A673 (cell line): ENCODE data around the gene EFCAB9. TPM values are rescaled to one million over a fixed set of nuclear protein-coding genes. Genes with fewer than 3 reads are reported as not detected.
A peak's percentile ranks its signal among the peaks of the same experiment; 100 is the strongest.
"Not testable (repeated sequence)": the region's sequence is repeated elsewhere in the genome, so short reads cannot be mapped to it uniquely, and the experiment has no call there.

Source experiments
- BruUV-seq: library from RNA; stranded (reverse); fragments of 400-500 nt; replicated peaks from 2 replicates; lab custom pipeline; 2021; lab: Mats Ljungman, UMichigan
- CTCF ChIA-PET: fragments of 300-600 bp; sonication (Branson Sonifier 250); formaldehyde crosslinking; loops from one replicate; lab custom pipeline; 2022; ENCODE audit warnings: antibody characterized with exemption; lab: Charles Lee
- POLR2A ChIA-PET: fragments of 300-600 bp; sonication (Branson Sonifier 250); formaldehyde crosslinking; loops from one replicate; lab custom pipeline; 2022; ENCODE audit warnings: antibody characterized with exemption; ENCODE audit not compliant: low non-redundant PET; lab: Charles Lee
- DNase-seq: peaks from one replicate; pipeline ENCODE4 v3.0.0-alpha.2; 2015; ENCODE audit warnings: low spot score
- H3K27ac ChIP-seq: fragments of 200-600 bp; sonication (generic); 2 replicates; pipeline ENCODE4 v1.5.1; 2016; ENCODE audit warnings: mixed run types, low read depth, mild to moderate bottlenecking, mixed read lengths, antibody characterized with exemption, low read length; ENCODE audit not compliant: poor library complexity, severe bottlenecking
- H3K27me3 ChIP-seq: fragments of 200-600 bp; sonication (generic); replicated peaks from 2 replicates; pipeline ENCODE4 v1.6.1; 2017; ENCODE audit warnings: mixed run types, low read depth, mild to moderate bottlenecking, mixed read lengths, antibody characterized with exemption, low read length; ENCODE audit not compliant: insufficient read depth, poor library complexity
- H3K36me3 ChIP-seq: fragments of 200-600 bp; sonication (generic); 2 replicates; pipeline ENCODE4 v1.6.1; 2016; ENCODE audit warnings: mixed run types, mild to moderate bottlenecking, mixed read lengths, antibody characterized with exemption, low read length; ENCODE audit not compliant: insufficient read depth, poor library complexity, severe bottlenecking
- H3K4me1 ChIP-seq: fragments of 200-600 bp; sonication (generic); 2 replicates; pipeline ENCODE4 v1.6.1; 2017; ENCODE audit warnings: mixed run types, mild to moderate bottlenecking, mixed read lengths, antibody characterized with exemption, low read length; ENCODE audit not compliant: insufficient read depth, poor library complexity, severe bottlenecking
- H3K4me3 ChIP-seq: fragments of 200-600 bp; sonication (generic); 2 replicates; pipeline ENCODE4 v1.5.1; 2016; ENCODE audit warnings: low read depth, mixed run types, mild to moderate bottlenecking, mixed read lengths, low read length; ENCODE audit not compliant: poor library complexity, severe bottlenecking
- H3K9me3 ChIP-seq: fragments of 200-600 bp; sonication (generic); 2 replicates; pipeline ENCODE4 v1.6.1; 2016; ENCODE audit warnings: mixed run types, low read depth, mild to moderate bottlenecking, mixed read lengths, antibody characterized with exemption, low read length; ENCODE audit not compliant: poor library complexity, severe bottlenecking
- EZH2 ChIP-seq: fragments of 200-600 bp; sonication (generic); IDR thresholded peaks from 2 replicates; pipeline ENCODE4 v1.6.1; 2017; ENCODE audit warnings: borderline replicate concordance, low read depth, mild to moderate bottlenecking, mixed read lengths, antibody characterized with exemption, low read length; ENCODE audit not compliant: poor library complexity, severe bottlenecking
- intact Hi-C: fragments of 100-400 bp; cut with micrococcal nuclease; formaldehyde crosslinking; loops from one replicate; pipeline ENCODE4 v1.10.0; 2022; ENCODE audit not compliant: unreplicated experiment
- total RNA-seq: library from RNA; stranded (reverse); gene quantifications from 2 replicates; pipeline ENCODE4 v1.2.3, GENCODE V29; 2021
- TF ChIP-seq, protein P1 (sequence below): fragments of 300-800, 200-600 bp; sonication (generic); conservative IDR thresholded peaks from 2 replicates; pipeline ENCODE4 v1.5.1; 2017; ENCODE audit warnings: low read depth, mild to moderate bottlenecking, antibody characterized with exemption, low read length, moderate library complexity, mixed read lengths

EFCAB9 gene
- total RNA-seq, 1 experiment from 2014 or later: not detected

GRCh38 chr5:172188893-172189692 lies 4.9 kb upstream of the EFCAB9 start:
- CTCF ChIA-PET: no interaction called here
- H3K4me3 ChIP-seq: peak overlapping the region; percentile 79

GRCh38 chr5:172189693-172190296 lies 4.2 kb upstream of the EFCAB9 start:
- Histone ChIP-seq H3K9me3 (no peaks in the 10 kb centered on the region), H3K4me3 (no peak overlapping the region), H3K27me3 (no peaks in the 10 kb centered on the region), H3K4me1 (no peaks in the 10 kb centered on the region), H3K36me3 (no peaks in the 10 kb centered on the region), H3K27ac (no peak overlapping the region)
- CTCF ChIA-PET: no interaction called here
- TF ChIP-seq, protein P1, sequence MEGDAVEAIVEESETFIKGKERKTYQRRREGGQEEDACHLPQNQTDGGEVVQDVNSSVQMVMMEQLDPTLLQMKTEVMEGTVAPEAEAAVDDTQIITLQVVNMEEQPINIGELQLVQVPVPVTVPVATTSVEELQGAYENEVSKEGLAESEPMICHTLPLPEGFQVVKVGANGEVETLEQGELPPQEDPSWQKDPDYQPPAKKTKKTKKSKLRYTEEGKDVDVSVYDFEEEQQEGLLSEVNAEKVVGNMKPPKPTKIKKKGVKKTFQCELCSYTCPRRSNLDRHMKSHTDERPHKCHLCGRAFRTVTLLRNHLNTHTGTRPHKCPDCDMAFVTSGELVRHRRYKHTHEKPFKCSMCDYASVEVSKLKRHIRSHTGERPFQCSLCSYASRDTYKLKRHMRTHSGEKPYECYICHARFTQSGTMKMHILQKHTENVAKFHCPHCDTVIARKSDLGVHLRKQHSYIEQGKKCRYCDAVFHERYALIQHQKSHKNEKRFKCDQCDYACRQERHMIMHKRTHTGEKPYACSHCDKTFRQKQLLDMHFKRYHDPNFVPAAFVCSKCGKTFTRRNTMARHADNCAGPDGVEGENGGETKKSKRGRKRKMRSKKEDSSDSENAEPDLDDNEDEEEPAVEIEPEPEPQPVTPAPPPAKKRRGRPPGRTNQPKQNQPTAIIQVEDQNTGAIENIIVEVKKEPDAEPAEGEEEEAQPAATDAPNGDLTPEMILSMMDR: no peak
- no peak for TF ChIP-seq EZH2
- POLR2A ChIA-PET: no interaction called here
- intact Hi-C loops: loop anchor here (5.0 kb wide), 2 partner anchors 93 to 182 kb away; partner anchors contain the start of genes FBXW11 and UBTD2
- DNase-seq: no peak
- BruUV-seq: no TSS peak

More at GRCh38 chr5:172188893-172189692, 4.9 kb upstream of the EFCAB9 start:
- intact Hi-C loops: loop anchor here (1.0 to 5.0 kb wide), 3 partner anchors 82 to 182 kb away; partner anchors contain the start of genes FBXW11 and UBTD2
- H3K27ac ChIP-seq: no peak overlapping the region
- H3K4me1 ChIP-seq: no peaks in the 10 kb centered on the region
- H3K9me3 ChIP-seq: no peaks in the 10 kb centered on the region
- POLR2A ChIA-PET: no interaction called here
- BruUV-seq: no TSS peak
- H3K36me3 ChIP-seq: no peaks in the 10 kb centered on the region
- TF ChIP-seq, protein P1: 0 out of 2 replicates have a peak, but pooled peaks have one; percentile 2
- no peak for TF ChIP-seq EZH2
- no peak for DNase-seq
- no peaks in the 10 kb centered on the region for H3K27me3 ChIP-seq

DNA sequence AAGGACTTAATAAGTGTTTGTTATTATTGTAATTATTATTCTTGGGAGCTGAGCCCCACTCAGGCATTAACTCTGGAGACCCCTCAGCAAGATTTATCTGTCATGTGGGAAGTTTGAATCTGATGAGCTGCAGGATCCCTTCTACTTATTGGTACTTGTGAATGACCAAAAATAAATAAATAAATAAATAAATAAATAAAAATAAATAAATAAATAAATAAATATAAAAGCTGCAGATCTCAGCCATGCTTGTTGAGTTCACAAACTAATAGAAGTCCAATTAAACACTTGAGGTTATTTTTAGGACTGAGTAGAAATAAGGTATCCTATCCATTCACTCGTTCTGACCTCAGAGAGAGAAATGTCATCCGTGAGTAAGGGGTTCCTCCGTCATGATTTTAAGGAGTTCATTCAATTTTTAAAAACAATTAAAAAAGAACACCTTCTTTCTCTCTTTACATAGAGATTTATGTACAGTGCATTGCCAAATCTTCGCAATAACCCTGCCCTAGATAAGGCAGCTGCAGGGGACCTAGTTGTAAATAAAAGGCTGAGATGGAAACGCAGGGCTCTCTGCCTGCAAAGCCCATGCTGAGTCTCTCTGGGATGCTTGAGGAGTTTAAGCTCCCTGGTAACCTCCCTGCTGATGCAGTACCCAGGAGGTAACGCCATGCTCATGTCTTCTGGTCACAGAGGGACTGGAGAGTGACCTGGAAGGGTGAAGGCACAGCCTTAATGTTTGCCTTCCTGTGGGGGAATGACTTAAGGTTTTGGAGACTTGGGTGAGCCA lies 1.2 kb downstream of the EFCAB9 start:
- POLR2A ChIA-PET: interaction anchor here (0.6 kb wide), 1 partner anchor 103 kb away, joined by 3 read pairs; no protein-coding TSS in a partner anchor

GRCh38 chr5:172197775-172198174 lies 3.8 kb downstream of the EFCAB9 start:
- POLR2A ChIA-PET, H3K4me3 ChIP-seq, H3K36me3 ChIP-seq, H3K27ac ChIP-seq, CTCF ChIA-PET, DNase-seq, H3K4me1 ChIP-seq, intact Hi-C loops, H3K9me3 ChIP-seq, BruUV-seq, H3K27me3 ChIP-seq: not testable (repeated sequence)

More for the DNA sequence above, 1.2 kb downstream of the EFCAB9 start:
- no TSS peak for BruUV-seq
- Histone ChIP-seq H3K4me3 (no peak overlapping the region), H3K27ac (no peak overlapping the region), H3K9me3 (no peaks in the 10 kb centered on the region), H3K36me3 (no peaks in the 10 kb centered on the region), H3K27me3 (no peaks in the 10 kb centered on the region), H3K4me1 (no peaks in the 10 kb centered on the region)
- DNase-seq: no peak
- CTCF ChIA-PET: no interaction called here
- TF ChIP-seq, protein P1: no peak
- TF ChIP-seq EZH2: no peak
- intact Hi-C loops: no loop called here
